NCI-H1930 (cell line): ENCODE results near the gene GABBR2.
"Not testable (repeated sequence)": the region's sequence is repeated elsewhere in the genome, so short reads cannot be mapped to it uniquely, and the experiment has no call there.

Source experiments
- DNase-seq, 2 experiments: peaks; one replicate each; lab custom pipeline; 2025; lab: John Stamatoyannopoulos, UW

GABBR2 gene

GRCh38 chr9:98515506-98516204 lies 193.1 kb downstream of the GABBR2 start:
- DNase-seq = no peak

DNA sequence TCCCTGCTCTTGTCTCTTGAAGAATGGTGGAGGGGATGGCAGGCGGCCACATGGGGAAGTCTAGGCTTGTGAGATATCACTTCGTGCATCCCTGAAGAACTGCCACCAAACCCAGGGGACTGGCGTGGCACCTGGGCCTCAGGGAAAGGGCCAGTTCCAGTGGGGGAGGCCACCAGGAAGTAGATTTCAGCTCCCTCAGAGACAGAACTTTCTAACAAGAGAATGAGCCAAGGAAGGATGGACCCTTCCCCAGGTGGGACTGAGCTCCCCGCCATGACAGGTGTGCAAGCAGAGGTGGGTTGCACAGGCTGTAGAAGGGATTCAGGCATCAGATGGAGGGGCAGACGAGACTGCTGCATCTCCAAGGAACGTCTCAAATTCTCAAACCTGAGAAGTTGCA lies 193.9 kb downstream of the GABBR2 start:
- DNase-seq = no peak

GRCh38 chr9:98508217-98508919 lies 200.4 kb downstream of the GABBR2 start:
- DNase-seq = not testable (repeated sequence)

DNA sequence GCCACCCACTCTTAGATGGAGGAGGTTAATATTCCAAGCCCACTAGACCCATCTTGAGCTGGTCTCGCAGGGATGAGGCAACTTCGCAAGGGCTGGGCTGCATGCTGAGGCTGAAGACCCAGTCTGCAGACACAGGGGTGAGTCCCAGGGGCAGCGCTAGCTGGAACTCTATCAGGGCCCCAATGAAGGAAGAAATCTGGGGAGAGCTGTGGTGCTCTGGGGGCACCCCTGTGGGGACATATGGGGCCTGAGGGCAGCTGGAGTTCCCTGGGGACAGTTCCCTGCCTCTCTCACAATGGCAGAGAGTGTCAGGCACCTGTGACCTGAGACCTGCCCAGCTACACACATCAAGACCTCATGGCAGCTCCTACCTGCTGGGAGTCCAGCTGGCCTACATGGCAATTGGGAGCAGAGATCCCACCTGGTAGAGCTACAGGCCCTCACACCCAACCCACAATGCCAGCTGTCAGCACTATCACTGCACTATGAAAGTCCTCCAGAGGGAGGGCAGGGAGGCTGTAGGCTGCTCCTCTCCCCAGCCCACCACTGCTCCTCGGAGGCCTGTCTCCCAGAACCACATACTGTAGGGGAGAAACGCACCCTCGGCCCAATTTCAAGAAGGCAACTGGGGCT lies 202.2 kb downstream of the GABBR2 start:
- no peak for DNase-seq

- no peak for DNase-seq
Measured at GRCh38 chr9:98504298-98505282, 204.1 kb downstream of the GABBR2 start.

DNA sequence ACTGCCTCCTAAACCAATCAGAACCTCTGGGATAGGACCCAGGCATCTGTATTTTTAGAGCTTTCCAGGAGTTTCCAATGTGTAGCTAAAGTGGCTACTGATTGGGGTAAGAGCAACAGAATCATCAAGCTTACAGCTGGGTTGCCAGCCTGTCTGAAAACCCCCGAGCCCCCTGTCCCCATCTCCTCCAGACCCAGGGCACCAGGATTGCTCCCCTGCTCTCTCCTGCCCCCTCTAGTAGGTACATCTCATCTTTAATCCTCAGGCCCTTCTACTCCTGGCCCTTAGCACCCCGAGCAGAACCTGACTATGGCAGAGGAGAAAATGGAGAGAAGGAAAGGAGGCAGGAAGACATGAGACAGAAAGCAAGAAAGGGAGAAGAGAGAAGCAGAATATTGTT lies 204.9 kb downstream of the GABBR2 start:
- DNase-seq = no peak

GRCh38 chr9:98502976-98503325 lies 205.8 kb downstream of the GABBR2 start:
- no peak for DNase-seq

- DNase-seq = no peak
Measured at GRCh38 chr9:98502311-98502975, 206.3 kb downstream of the GABBR2 start.

GRCh38 chr9:98501819-98502218 lies 206.9 kb downstream of the GABBR2 start:
- no peak for DNase-seq

GRCh38 chr9:98501259-98501658 lies 207.5 kb downstream of the GABBR2 start:
- DNase-seq = not testable (repeated sequence)

DNA sequence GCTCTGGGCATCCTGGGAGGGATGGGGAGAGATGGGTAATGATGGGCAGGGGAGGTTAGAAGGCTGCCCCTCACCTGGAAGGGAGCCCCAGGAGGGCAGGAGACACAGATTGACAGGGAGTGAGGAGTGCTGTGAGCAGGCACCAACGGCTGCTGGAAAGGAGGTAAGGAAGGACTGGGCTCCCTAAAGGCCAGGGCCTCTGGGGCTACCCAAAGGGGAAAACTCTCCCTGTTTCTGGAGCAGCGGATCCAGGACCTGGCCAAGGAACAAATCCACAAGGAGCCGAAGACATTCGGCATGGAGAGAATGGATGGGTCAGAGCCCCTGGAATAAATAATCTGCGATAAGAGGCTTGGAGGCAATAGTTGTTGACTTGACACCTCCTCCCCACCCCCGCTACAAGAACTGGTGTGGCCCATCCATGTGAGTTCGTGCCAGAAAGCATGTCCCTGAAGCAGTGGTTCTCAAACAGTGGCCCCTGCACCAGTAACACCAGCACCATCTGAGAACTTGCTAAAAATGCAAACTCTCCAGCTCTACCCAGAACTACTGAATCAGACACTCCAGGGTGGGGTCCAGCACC lies 208.3 kb downstream of the GABBR2 start:
- DNase-seq = no peak

DNA sequence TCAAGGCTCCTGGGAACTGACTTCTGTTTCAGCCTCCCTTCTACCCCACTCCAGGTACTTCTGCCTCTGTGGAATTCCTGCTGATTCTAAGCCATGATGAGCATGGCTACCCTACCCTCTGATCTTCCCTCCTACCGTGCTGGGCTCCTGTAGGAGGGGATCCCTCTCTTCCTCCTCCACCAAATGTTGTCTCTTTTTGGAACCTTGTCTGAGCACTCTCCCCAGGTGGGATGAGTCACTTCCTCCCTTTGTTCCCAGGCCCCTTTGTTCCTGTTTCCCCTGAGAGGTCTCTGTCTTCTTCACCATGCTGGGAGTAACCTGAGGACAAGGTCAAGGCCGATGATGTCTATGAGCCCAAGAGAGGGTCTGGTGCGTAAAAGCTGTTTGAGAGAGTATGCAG lies 213.2 kb downstream of the GABBR2 start:
- no peak for DNase-seq

DNA sequence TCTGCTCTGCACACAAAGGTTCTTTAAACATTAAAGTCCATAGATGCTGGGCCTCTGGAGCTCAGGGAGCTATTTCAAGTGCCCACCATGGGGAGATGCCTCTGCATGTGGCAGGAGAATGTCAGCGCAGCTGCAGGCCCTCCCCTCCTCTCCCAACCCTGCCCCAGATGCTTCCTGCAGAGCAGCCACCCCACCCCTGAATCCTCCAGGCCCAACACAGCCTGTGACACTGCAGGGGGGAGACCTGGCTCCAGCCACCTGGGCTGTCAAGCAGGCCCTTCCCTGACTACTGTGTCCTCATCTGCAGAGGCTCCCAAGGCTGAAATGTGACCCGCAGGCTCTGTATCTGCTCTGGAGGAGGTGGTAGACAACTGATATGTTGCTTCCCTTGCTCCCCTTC lies 213.9 kb downstream of the GABBR2 start:
- DNase-seq = no peak

- no peak for DNase-seq
Measured at GRCh38 chr9:98491828-98492227, 216.9 kb downstream of the GABBR2 start.

DNA sequence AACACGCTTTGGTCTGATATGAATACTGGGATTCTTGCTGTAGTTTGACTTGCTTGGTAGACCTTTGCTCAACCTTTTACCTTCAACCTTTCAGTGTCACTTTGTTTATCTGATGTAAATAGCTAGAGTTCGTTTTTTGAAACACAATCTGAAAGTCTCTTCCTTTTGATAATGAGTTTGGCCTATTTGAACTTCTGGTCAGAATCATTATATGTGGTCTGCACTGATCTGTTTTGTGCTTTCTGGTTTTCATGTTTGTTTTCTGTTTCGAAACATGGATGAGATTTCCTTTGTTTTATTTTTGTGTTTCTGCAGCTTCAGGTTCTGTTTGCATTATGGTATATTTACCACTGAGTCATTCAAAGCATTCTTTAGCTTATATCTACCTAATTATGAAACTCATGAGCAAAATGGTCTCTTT lies 217.5 kb downstream of the GABBR2 start:
- no peak for DNase-seq

- no peak for DNase-seq
Measured at GRCh38 chr9:98488571-98489312, 220.0 kb downstream of the GABBR2 start.

GRCh38 chr9:98485706-98486105 lies 223.0 kb downstream of the GABBR2 start:
- DNase-seq = no peak

- no peak for DNase-seq
Measured at GRCh38 chr9:98484162-98484561, 224.6 kb downstream of the GABBR2 start.

DNA sequence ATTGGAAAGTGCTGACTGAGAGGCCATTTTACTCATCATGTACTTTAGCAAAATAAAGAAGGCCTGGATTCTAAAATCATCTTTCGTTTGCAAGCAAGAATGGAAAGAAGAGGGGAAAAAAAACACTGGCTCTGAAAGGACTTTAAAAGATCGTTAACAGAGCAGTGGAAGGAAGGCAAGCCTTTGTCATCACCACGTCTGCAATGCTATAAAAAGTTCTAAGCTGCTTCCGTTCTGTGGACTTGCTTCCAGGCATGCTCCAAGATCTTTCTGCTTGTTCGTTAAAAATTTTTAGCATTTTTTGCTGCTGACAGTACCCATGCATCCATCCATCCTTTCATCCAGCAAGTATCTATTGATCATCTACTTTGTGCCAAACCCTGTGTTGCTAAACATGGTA lies 226.5 kb downstream of the GABBR2 start:
- DNase-seq = no peak

GRCh38 chr9:98481676-98482075 lies 227.1 kb downstream of the GABBR2 start:
- no peak for DNase-seq
